ENCODE results near the gene DAZAP1. TPM values are rescaled to one million over a fixed set of nuclear protein-coding genes. Genes with fewer than 3 reads are reported as not detected.

DAZAP1 gene
- total RNA-seq, 1 experiment from 2014 or later = 360 TPM

- no peak for TF ChIP-seq ARID4B (CRISPR knock-in tag; IDR thresholded peaks at IDR 0.05; ENCODE audit: borderline replicate concordance)
- no peak for TF ChIP-seq CREB1 (CRISPR knock-in tag; IDR thresholded peaks at IDR 0.05)
- no peak for TF ChIP-seq JAZF1 (CRISPR knock-in tag; IDR thresholded peaks at IDR 0.05)
- no peak for TF ChIP-seq RELA (CRISPR knock-in tag; IDR thresholded peaks at IDR 0.05; ENCODE audit: borderline replicate concordance)
- no peak for TF ChIP-seq ELF4 (CRISPR knock-in tag; IDR thresholded peaks at IDR 0.05; ENCODE audit: low read depth)
- TF ChIP-seq TP53 (CRISPR knock-in tag; IDR thresholded peaks at IDR 0.05) = no peak
- TF ChIP-seq ZMAT4 (CRISPR knock-in tag; IDR thresholded peaks at IDR 0.05) = no peak
These were observed 5.0 kb downstream of the DAZAP1 start (continued) for GRCh38 chr19:1412323-1412923.

- ChIA-PET CTCF (interaction anchor here (1.2 to 1.3 kb wide), 3 partner anchors 43 to 195 kb away, joined by 3 to 4 read pairs (median 4); no protein-coding TSS in a partner anchor), POLR2A (interaction anchor here (1.0 kb wide), 1 partner anchor 59 kb away, joined by 3 read pairs; no protein-coding TSS in a partner anchor)
- TF ChIP-seq ZNF396 (CRISPR knock-in tag; IDR thresholded peaks at IDR 0.05; ENCODE audit: borderline replicate concordance) (no peak), ZNF121 (CRISPR knock-in tag; IDR thresholded peaks at IDR 0.05) (0 out of 2 replicates have a peak, but pooled peaks have one; percentile 36), ZNF423 (CRISPR knock-in tag; IDR thresholded peaks at IDR 0.05) (no peak)
- Mint-ChIP-seq H3K4me3 (no peak overlapping the region), H3K4me1 (peaks cover 77% of the 10 kb centered on the region), H3K27ac (peak overlapping the region; percentile 85; the same call in 1 of the 2 replicates), H3K9me3 (no peaks in the 10 kb centered on the region), H3K27me3 (ENCODE audit: low read depth) (no peaks in the 10 kb centered on the region), H3K36me3 (peaks cover 37% of the 10 kb centered on the region)
- DNase-seq (ENCODE audit: low spot score) (no peak), ATAC-seq (no peak)
These were observed 5.8 kb downstream of the DAZAP1 start for GRCh38 chr19:1412995-1413800.

- peak overlapping the region; percentile 98 for H3K27ac Mint-ChIP-seq
- H3K9me3 Mint-ChIP-seq = no peaks in the 10 kb centered on the region
- peaks cover 39% of the 10 kb centered on the region for H3K36me3 Mint-ChIP-seq
- no peak for DNase-seq (ENCODE audit: low spot score)
- POLR2A ChIA-PET = interaction anchor here (1.0 kb wide), 1 partner anchor 36 kb away, joined by 3 read pairs; no protein-coding TSS in a partner anchor
- no peaks in the 10 kb centered on the region for H3K27me3 Mint-ChIP-seq (ENCODE audit: low read depth)
- CTCF ChIA-PET = interaction anchor here (0.6 to 1.5 kb wide), 5 partner anchors 19 to 186 kb away, joined by 3 to 4 read pairs (median 3); no protein-coding TSS in a partner anchor
- H3K4me1 Mint-ChIP-seq = peaks cover 54% of the 10 kb centered on the region
- H3K4me3 Mint-ChIP-seq = peak overlapping the region; percentile 54
- ATAC-seq = no peak
- TF ChIP-seq FOXP4 (CRISPR knock-in tag; IDR thresholded peaks at IDR 0.05) (no peak), GRHL2 (CRISPR knock-in tag; IDR thresholded peaks at IDR 0.05; ENCODE audit: insufficient replicate concordance, severe bottlenecking) (no peak), TEAD4 (CRISPR knock-in tag; IDR thresholded peaks at IDR 0.05) (no peak), GABPB1 (CRISPR knock-in tag; IDR thresholded peaks at IDR 0.05) (no peak), ATF1 (CRISPR knock-in tag; IDR thresholded peaks at IDR 0.05) (no peak), E2F5 (CRISPR knock-in tag; IDR thresholded peaks at IDR 0.05) (no peak), ATF2 (CRISPR knock-in tag; IDR thresholded peaks at IDR 0.05; ENCODE audit: borderline replicate concordance, low read depth) (no peak), HMGA2 (CRISPR knock-in tag; IDR thresholded peaks at IDR 0.05) (no peak), ZNF317 (CRISPR knock-in tag; IDR thresholded peaks at IDR 0.05; ENCODE audit: borderline replicate concordance, low read depth) (no peak)
These were observed 8.8 kb downstream of the DAZAP1 start for GRCh38 chr19:1416014-1416841.
